CD4-positive, alpha-beta T cell treated with Interleukin-17A for 1 hour (primary cell): ENCODE measurements around the gene CDCP2.

Source experiments
- DNase-seq: peaks from one replicate; pipeline ENCODE4 v3.0.0-alpha.2; 2020

The CDCP2 gene

GRCh38 chr1:54084794-54085193, 68.0 kb downstream of the CDCP2 start:
- DNase-seq: no peak
